Gastroesophageal sphincter (tissue), 3 donors: ENCODE measurements around the gene MAL.

Source experiments
- POLR2A ChIP-seq, 2 donors: fragments of 450-650 bp; IDR thresholded peaks; one replicate each; pipeline ENCODE4 v1.6.1; 2017; ENCODE audit warnings: antibody characterized with exemption in 2 of 2, mild to moderate bottlenecking in 2 of 2, moderate library complexity in 1 of 2
- POLR2AphosphoS5 ChIP-seq: sonication (generic); formaldehyde crosslinking; IDR thresholded peaks from one replicate; pipeline ENCODE4 v1.6.1; 2017; ENCODE audit warnings: antibody characterized with exemption
- TF ChIP-seq, protein P1 (sequence below), 4 experiments: fragments of 200-600 bp in 2 of 4; fragments of 450-650 bp in 2 of 4; sonication (generic) in 1 of 4; IDR thresholded peaks; one replicate each; pipeline ENCODE4 v1.5.1; 2017 to 2019; ENCODE audit warnings: antibody characterized with exemption in 4 of 4, mild to moderate bottlenecking in 2 of 4, moderate library complexity in 2 of 4

DNA sequence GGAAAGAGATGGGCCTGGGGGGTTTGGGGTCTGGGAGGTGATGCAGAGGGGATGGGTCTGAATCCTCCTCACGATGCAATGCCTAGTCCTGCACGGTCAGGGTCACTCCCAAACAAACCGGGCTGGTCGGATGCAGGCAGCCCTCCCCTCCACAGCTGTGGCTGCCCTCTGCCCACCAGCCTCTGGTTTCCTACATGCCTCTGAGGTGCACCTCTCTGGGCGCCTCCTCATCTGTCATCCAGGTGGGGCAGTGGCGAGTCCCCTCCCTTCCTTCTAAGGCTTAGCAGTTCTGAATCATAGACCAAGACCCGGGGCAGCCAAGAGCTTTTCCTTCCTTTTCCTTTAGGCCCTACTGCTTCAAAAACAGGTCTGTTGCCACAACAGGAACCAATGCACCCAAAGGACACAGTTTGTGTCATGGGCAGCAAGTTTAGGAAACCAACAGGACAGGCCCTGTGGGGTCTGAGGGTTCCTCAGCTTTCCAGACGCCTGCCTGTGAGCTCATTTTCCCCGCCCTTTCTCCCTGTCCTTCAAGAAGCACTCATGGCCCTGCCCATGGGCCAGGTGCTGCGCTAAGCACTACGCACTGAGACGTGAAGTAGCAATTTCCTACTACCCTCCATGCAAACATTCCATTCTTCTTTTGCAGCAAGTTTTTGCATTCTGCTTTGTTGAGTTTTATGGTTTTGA lies 6.5 kb upstream of the MAL start:
- TF ChIP-seq, protein P1, sequence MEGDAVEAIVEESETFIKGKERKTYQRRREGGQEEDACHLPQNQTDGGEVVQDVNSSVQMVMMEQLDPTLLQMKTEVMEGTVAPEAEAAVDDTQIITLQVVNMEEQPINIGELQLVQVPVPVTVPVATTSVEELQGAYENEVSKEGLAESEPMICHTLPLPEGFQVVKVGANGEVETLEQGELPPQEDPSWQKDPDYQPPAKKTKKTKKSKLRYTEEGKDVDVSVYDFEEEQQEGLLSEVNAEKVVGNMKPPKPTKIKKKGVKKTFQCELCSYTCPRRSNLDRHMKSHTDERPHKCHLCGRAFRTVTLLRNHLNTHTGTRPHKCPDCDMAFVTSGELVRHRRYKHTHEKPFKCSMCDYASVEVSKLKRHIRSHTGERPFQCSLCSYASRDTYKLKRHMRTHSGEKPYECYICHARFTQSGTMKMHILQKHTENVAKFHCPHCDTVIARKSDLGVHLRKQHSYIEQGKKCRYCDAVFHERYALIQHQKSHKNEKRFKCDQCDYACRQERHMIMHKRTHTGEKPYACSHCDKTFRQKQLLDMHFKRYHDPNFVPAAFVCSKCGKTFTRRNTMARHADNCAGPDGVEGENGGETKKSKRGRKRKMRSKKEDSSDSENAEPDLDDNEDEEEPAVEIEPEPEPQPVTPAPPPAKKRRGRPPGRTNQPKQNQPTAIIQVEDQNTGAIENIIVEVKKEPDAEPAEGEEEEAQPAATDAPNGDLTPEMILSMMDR (IDR thresholded peaks at IDR 0.05): no peak
- no peak for TF ChIP-seq POLR2AphosphoS5
- no peak for TF ChIP-seq POLR2A (IDR thresholded peaks at IDR 0.05)
